Mammary epithelial cell (primary cell): ENCODE data around the gene CACNA1G.

Source experiments
- EZH2 ChIP-seq: IDR thresholded peaks from 2 replicates; pipeline ENCODE4 v1.6.1; 2012; ENCODE audit warnings: low read length, inconsistent platforms, borderline replicate concordance
- TF ChIP-seq, protein P1 (sequence below), 2 donors: IDR thresholded peaks in 1 of 2; conservative IDR thresholded peaks in 1 of 2; 2 replicates each; pipeline ENCODE4 v1.5.1; 2011 to 2012; ENCODE audit warnings: inconsistent platforms in 2 of 2, low read length in 2 of 2, mild to moderate bottlenecking in 2 of 2, control low read depth in 1 of 2, low read depth in 1 of 2; ENCODE audit not compliant: insufficient read depth in 1 of 2; ENCODE audit errors: extremely low read depth in 1 of 2

DNA sequence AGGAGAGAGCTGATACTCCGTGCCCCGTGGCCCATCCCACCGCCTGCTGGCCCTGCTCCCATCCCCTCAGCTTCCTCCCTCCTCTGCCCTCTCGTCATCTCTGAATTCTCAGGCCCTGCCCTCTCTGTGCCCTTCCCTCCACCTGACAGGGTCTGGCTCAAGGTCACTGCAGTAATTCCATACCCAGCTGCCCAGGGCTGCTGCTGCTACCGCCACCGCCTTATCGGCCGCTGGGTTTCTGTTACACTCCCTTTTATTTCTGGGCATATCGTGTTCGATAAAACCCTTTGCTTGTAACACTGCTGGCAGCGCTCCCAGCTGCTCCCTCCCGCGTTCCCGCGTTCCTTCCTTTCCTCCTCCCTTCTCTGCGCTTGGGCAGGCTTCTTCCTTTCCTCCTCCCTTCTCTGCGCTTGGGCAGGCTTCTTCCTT is 26.8 kb upstream of the CACNA1G start:
- TF ChIP-seq, protein P1, sequence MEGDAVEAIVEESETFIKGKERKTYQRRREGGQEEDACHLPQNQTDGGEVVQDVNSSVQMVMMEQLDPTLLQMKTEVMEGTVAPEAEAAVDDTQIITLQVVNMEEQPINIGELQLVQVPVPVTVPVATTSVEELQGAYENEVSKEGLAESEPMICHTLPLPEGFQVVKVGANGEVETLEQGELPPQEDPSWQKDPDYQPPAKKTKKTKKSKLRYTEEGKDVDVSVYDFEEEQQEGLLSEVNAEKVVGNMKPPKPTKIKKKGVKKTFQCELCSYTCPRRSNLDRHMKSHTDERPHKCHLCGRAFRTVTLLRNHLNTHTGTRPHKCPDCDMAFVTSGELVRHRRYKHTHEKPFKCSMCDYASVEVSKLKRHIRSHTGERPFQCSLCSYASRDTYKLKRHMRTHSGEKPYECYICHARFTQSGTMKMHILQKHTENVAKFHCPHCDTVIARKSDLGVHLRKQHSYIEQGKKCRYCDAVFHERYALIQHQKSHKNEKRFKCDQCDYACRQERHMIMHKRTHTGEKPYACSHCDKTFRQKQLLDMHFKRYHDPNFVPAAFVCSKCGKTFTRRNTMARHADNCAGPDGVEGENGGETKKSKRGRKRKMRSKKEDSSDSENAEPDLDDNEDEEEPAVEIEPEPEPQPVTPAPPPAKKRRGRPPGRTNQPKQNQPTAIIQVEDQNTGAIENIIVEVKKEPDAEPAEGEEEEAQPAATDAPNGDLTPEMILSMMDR (conservative IDR thresholded peaks at IDR 0.05 in 1 of 2, IDR thresholded peaks at IDR 0.05 in 1 of 2; ENCODE audit: extremely low read depth in 1 of 2, insufficient read depth in 1 of 2, low read depth in 1 of 2, low read length in 2 of 2) = no peak
- TF ChIP-seq EZH2 = no peak
